Esophagus squamous epithelium (tissue), 5 donors: Measurements from ENCODE around the gene KANK2. TPM values are rescaled to one million over a fixed set of nuclear protein-coding genes. Genes with fewer than 3 reads are reported as not detected.
A peak's percentile ranks its signal among the peaks of the same experiment; 100 is the strongest.

Source experiments
- DNase-seq: peaks from one replicate; lab custom pipeline; 2025; lab: John Stamatoyannopoulos, UW
- H3K27ac ChIP-seq, 4 donors: fragments of 200-600 bp; sonication (generic); one replicate each; pipeline ENCODE4 v1.5.1; 2016 to 2019; ENCODE audit warnings: mild to moderate bottlenecking in 1 of 4
- H3K27me3 ChIP-seq, 4 donors: fragments of 200-600 bp; sonication (generic); 1 replicate in 3 of 4; 2 replicates in 1 of 4; pipeline versions ENCODE4 v1.5.1 to v1.6.0; 2017 to 2021; ENCODE audit warnings: antibody characterized with exemption in 1 of 4
- H3K36me3 ChIP-seq, 3 donors: fragments of 200-600 bp; sonication (generic); one replicate each; pipeline ENCODE4 v1.5.1; 2016 to 2019
- H3K4me1 ChIP-seq, 3 donors: fragments of 200-600 bp; sonication (generic); one replicate each; pipeline ENCODE4 v1.5.1; 2017 to 2019
- H3K4me3 ChIP-seq, 4 donors: fragments of 200-600 bp; sonication (generic); 1 replicate in 3 of 4; 2 replicates in 1 of 4; pipeline ENCODE4 v1.5.1; 2016 to 2019; ENCODE audit warnings: mild to moderate bottlenecking in 2 of 4, moderate library complexity in 1 of 4
- H3K9me3 ChIP-seq, 3 donors: fragments of 200-600 bp; sonication (generic); one replicate each; pipeline ENCODE4 v1.5.1; 2016 to 2019
- POLR2A ChIP-seq, 4 donors: fragments of 450-650 bp; IDR thresholded peaks; one replicate each; pipeline ENCODE4 v1.6.1; 2017; ENCODE audit warnings: antibody characterized with exemption in 4 of 4, mild to moderate bottlenecking in 4 of 4, moderate library complexity in 3 of 4
- WGBS, 2 donors: methylation state at CpG; one replicate each; pipeline ENCODE4 v1.1.5; 2018; 5-methylcytosine and 5-hydroxymethylcytosine counted together
- intact Hi-C: fragments of 100-400 bp; cut with DNase I; formaldehyde crosslinking; loops from one replicate; pipeline ENCODE4 v1.15.0; 2022
- total RNA-seq, 4 donors: library from RNA; depleted of rRNA; stranded (reverse); fragments of >200 nt; gene quantifications; one replicate each; pipeline ENCODE4 v1.1.0, GENCODE V29; 2016
- TF ChIP-seq, protein P1 (sequence below), 6 experiments: fragments of 450-650 bp in 4 of 6; fragments of 200-600 bp in 2 of 6; sonication (generic) in 2 of 6; IDR thresholded peaks; one replicate each; pipeline ENCODE4 v1.5.1; 2016 to 2019; ENCODE audit warnings: antibody characterized with exemption in 6 of 6, mild to moderate bottlenecking in 4 of 6, moderate library complexity in 4 of 6
- donor health status: DM: yes; HTN: yes; CAD: no.

The KANK2 gene
- total RNA-seq, 4 donors from 2014 or later: 29.3 to 287 (median 57.1) TPM

DNA sequence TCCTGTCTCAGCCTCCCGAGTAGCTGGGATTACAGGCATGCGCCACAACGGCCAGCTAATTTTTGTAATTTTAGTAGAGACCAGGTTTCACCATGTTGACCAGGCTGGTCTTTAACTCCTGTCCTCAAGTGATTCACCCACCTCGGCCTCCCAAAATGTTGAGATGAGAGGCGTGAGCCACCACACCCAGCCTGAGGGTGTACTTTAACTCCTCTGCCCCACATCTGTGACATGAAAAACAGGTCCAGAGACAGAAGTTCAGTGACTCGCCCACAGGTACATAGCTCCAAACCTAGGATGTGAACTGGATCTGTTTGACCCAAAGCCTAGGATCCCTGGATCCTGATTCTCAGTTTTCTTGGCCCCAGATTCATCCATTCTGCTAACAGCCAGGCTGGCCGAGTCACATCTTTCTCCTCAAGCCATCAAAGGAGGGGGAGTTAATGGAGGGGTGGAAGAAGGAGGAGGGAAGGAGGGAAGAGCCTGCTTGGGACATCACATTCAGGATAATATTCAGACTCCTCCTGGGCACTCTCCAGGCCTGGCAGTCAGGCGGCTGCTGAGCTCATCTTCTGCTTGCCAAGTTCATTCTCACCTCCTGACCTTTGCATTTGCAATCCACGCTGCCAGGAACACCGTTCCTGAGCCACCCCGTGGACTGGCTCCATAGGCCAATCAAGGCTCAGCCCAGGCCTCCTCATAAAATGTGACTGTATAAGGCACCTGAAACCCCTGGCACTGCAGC is 44.9 kb downstream of the KANK2 start:
- Histone ChIP-seq H3K36me3 (no peaks in the 10 kb centered on the region), H3K27ac (peak overlapping the region; percentile 57 to 80 (median 76)), H3K9me3 (no peaks in the 10 kb centered on the region), H3K4me1 (peaks cover 15 to 67% (median 33%) of the 10 kb centered on the region in 3 donors), H3K27me3 (no peaks in the 10 kb centered on the region), H3K4me3 (no peak overlapping the region)
- intact Hi-C loops: no loop called here
- TF ChIP-seq POLR2A (IDR thresholded peaks at IDR 0.05): no peak
- TF ChIP-seq, protein P1, sequence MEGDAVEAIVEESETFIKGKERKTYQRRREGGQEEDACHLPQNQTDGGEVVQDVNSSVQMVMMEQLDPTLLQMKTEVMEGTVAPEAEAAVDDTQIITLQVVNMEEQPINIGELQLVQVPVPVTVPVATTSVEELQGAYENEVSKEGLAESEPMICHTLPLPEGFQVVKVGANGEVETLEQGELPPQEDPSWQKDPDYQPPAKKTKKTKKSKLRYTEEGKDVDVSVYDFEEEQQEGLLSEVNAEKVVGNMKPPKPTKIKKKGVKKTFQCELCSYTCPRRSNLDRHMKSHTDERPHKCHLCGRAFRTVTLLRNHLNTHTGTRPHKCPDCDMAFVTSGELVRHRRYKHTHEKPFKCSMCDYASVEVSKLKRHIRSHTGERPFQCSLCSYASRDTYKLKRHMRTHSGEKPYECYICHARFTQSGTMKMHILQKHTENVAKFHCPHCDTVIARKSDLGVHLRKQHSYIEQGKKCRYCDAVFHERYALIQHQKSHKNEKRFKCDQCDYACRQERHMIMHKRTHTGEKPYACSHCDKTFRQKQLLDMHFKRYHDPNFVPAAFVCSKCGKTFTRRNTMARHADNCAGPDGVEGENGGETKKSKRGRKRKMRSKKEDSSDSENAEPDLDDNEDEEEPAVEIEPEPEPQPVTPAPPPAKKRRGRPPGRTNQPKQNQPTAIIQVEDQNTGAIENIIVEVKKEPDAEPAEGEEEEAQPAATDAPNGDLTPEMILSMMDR (IDR thresholded peaks at IDR 0.05): no peak
- DNase-seq: no peak
- 48 to 63% methylated on average over 8 to 10 of the region's 11 CpGs for WGBS, 2 donors

DNA sequence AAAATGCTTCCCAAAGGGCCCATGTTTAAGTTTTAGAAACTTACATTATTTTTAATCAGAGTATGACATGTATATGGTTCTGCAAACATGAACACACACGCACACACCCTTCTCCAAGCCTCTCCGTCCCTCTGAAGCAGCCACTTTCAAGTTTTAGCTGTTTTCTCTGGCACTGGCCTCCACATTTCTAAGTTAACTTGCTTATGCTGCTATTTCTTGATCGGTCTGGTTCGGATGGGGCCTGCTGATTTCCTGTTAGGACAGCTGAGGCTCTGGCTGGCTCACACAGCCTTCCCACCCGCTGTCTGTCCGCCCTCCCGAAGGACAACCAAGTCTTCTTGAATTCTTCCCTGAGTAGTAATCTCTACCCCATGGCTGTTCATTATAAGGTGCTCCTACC is 46.2 kb downstream of the KANK2 start:
- intact Hi-C loops: no loop called here
- WGBS, 2 donors: 43 to 57% methylated on average over 7 of the region's 7 CpGs
- DNase-seq: no peak

DNA sequence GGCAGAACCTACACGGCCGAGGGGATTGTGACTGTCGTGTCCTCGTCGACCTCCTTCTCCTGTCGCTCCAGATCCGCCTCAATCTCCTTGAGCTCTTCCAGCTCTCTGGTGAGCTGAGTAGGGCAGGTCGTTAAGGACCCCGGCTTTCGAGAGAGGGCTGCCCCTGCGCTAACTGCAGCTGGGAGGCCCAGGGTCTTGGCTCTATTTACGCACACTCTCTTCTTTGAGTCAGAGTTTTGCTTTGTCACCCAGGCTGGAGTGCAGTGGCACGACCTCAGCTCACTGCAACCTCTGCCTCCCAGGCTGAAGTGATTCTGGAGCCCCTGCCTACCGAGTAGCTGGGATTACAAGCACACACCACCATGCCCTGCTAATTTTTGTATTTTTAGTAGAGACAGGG is 49.3 kb downstream of the KANK2 start:
- Histone ChIP-seq H3K4me3 (no peak overlapping the region), H3K27me3 (no peaks in the 10 kb centered on the region), H3K4me1 (peaks cover 8 to 40% (median 23%) of the 10 kb centered on the region in 3 donors), H3K36me3 (no peaks in the 10 kb centered on the region), H3K9me3 (no peaks in the 10 kb centered on the region), H3K27ac (peak overlapping the region in 1 of 4 donors; percentile 65)
- 70 to 76% methylated on average over 13 to 14 of the region's 14 CpGs for WGBS, 2 donors
- no peak for TF ChIP-seq POLR2A (IDR thresholded peaks at IDR 0.05)
- TF ChIP-seq, protein P1 (IDR thresholded peaks at IDR 0.05): no peak
- intact Hi-C loops: no loop called here
- DNase-seq: no peak

More for the DNA sequence above, 46.2 kb downstream of the KANK2 start:
- no peaks in the 10 kb centered on the region for H3K36me3 ChIP-seq
- peaks cover 12 to 60% (median 25%) of the 10 kb centered on the region in 3 donors for H3K4me1 ChIP-seq
- H3K4me3 ChIP-seq: no peak overlapping the region
- H3K9me3 ChIP-seq: no peaks in the 10 kb centered on the region
- H3K27me3 ChIP-seq: no peaks in the 10 kb centered on the region
- TF ChIP-seq POLR2A (IDR thresholded peaks at IDR 0.05): no peak
- TF ChIP-seq, protein P1 (IDR thresholded peaks at IDR 0.05): no peak
- H3K27ac ChIP-seq: peak overlapping the region; percentile 57 to 80 (median 76)

DNA sequence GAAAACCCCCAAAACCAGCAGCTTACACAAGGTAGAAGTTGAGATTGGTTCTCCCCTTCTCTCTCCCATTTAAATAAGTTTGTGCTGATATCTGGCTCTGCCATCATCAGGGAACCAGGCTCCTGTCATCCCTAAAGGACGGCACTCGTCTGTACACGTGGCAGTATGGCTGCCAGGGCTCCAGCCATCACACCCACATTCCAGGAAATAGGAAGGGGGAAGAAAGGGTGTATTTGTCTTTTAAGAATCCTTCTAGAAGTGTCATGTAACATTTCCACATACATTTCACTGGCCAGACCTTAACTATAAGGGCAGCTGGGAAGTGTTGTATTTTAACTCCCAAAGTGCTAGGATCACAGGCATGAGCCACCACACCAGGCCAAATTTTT is 51.8 kb downstream of the KANK2 start:
- TF ChIP-seq, protein P1 (IDR thresholded peaks at IDR 0.05): no peak
- no peak for TF ChIP-seq POLR2A (IDR thresholded peaks at IDR 0.05)
- intact Hi-C loops: no loop called here
- no peaks in the 10 kb centered on the region for H3K27me3 ChIP-seq
- no peak overlapping the region for H3K27ac ChIP-seq
- H3K4me1 ChIP-seq: peaks cover 20 to 33% (median 23%) of the 10 kb centered on the region in 3 donors
- no peak for DNase-seq
- no peaks in the 10 kb centered on the region for H3K36me3 ChIP-seq
- 79 to 94% methylated on average over 3 of the region's 3 CpGs for WGBS, 2 donors
- H3K9me3 ChIP-seq: no peaks in the 10 kb centered on the region
- no peak overlapping the region for H3K4me3 ChIP-seq

DNA sequence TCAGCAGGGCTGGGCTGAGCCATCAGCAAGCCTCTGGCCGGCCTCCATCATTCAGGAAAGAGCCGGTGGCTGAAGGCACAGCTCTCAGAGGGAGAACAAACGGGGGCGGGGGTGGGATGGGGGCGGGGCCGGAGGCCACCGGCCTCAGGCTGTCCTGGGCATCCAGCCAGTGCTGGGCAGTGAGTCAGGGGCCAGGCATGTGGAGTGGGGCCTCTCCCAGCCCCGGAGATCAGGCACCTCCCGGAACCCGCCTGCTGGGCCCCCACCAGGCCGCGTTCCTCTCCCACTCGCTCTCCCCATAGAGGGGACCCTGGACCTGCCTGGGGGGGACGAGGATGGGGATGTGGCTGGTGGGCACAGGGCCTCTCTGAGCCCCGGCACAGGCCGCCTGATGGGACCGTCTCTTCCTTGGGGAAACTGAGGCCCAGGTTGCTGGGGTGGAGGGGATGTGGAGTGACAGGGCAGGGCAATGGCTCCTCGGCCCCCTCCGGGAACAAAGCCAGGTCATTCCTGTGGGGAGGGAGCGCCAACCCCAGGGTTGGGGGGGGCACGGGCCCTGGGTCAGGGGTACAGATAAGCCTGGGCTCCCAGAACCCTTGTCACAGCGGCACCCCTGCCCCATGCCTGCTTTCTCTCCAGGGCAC is 54.7 kb downstream of the KANK2 start:
- TF ChIP-seq, protein P1 (IDR thresholded peaks at IDR 0.05): no peak
- no peak for TF ChIP-seq POLR2A (IDR thresholded peaks at IDR 0.05)
- H3K27ac ChIP-seq: peak overlapping the region; percentile 76 to 94 (median 94)
- WGBS, 2 donors: 47% methylated on average over 2 of the region's 22 CpGs; no CpG with 5 or more reads in 1 of the 2 donors
- DNase-seq: no peak
- no peaks in the 10 kb centered on the region for H3K36me3 ChIP-seq
- intact Hi-C loops: no loop called here
- peaks cover 42 to 54% (median 45%) of the 10 kb centered on the region in 3 donors for H3K4me1 ChIP-seq
- peaks cover 0 to 12% (median 0%) of the 10 kb centered on the region in 4 donors for H3K27me3 ChIP-seq
- no peaks in the 10 kb centered on the region for H3K9me3 ChIP-seq
- peak overlapping the region in 2 of 4 donors; percentile 28 to 47 for H3K4me3 ChIP-seq
